ENCODE data around the gene PGRMC2.

GRCh38 chr4:128244379-128244778 lies 43.2 kb downstream of the PGRMC2 start:
- TF ChIP-seq EZH2 (IDR thresholded peaks at IDR 0.05): no peak
- no peak for TF ChIP-seq POLR2AphosphoS5 (IDR thresholded peaks at IDR 0.05; ENCODE audit: borderline replicate concordance, low read depth, low read length)
- TF ChIP-seq FOXP2 (optimal IDR thresholded peaks at IDR 0.05; ENCODE audit: control extremely low read depth, extremely low read length, insufficient read depth): no peak

All from SK-N-MC (cell line).